GM10266 (cell line): ENCODE data around the gene ZNF438.

Experiments used
- DNase-seq: peaks from one replicate; pipeline ENCODE4 v3.0.0; 2012; ENCODE audit errors: extremely low spot score
- TF ChIP-seq, protein P1 (sequence below): IDR thresholded peaks from 2 replicates; pipeline ENCODE4 v1.5.1; 2012; ENCODE audit warnings: mild to moderate bottlenecking, low read depth; ENCODE audit not compliant: control insufficient read depth, insufficient read depth; ENCODE audit errors: missing control alignments

ZNF438 gene

DNA sequence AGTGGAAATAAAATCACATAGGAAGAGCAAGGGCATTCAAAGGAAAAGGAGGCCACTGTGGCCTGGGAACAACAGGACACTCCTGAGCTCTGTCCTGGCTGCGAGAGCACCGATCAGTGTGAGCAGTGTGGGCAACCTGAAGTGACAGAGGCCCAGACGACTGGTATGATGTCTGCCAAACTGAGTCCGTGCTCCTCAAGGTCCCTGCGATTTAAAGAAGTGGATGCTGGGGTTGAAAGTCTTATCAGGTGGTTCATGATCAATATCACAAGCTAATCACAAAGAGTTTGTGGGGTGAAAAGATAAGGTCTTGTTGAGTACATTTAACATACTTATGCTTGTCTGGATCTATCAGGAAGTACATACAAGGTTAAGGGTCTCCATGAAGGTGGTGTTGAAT is 176.5 kb downstream of the ZNF438 start:
- TF ChIP-seq, protein P1, sequence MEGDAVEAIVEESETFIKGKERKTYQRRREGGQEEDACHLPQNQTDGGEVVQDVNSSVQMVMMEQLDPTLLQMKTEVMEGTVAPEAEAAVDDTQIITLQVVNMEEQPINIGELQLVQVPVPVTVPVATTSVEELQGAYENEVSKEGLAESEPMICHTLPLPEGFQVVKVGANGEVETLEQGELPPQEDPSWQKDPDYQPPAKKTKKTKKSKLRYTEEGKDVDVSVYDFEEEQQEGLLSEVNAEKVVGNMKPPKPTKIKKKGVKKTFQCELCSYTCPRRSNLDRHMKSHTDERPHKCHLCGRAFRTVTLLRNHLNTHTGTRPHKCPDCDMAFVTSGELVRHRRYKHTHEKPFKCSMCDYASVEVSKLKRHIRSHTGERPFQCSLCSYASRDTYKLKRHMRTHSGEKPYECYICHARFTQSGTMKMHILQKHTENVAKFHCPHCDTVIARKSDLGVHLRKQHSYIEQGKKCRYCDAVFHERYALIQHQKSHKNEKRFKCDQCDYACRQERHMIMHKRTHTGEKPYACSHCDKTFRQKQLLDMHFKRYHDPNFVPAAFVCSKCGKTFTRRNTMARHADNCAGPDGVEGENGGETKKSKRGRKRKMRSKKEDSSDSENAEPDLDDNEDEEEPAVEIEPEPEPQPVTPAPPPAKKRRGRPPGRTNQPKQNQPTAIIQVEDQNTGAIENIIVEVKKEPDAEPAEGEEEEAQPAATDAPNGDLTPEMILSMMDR: no peak
- no peak for DNase-seq

DNA sequence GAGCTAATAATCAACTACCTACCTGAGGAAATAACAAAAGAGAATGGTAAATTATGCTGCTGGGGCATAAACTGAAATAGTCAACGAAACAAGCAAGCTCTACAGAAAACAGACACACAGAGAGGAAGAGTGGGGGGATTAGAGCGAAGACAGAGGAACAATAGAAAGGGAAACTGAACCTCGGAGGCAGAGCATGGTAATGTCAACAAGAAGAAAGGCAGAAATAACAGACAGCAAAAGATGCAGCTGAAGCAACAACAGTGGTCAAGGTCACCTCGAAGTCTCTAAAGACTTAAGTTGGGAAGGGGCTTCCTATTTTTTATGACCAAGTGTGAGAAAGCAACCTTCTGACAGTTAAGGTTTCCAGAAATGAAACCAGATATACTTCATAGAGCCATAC is 177.0 kb downstream of the ZNF438 start:
- no peak for DNase-seq
- TF ChIP-seq, protein P1: no peak

DNA sequence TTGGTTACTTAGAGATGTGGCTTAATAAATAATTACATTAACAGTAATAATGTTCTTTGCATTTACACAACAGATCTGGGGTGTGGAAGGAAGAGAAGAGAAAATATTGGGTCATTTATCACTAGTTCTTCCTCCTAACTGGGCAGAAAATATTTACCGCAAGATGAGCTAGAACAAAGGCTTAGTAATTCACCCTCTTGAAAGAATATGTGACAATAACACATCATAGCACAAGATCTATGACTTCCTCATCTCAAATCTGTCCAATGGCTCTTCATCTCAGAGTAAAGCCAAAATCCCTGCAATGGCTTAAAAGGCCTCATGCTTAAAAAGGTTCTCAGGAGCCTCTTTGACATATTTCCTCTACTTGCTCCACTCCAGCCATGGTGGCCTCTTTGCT is 178.6 kb downstream of the ZNF438 start:
- no peak for DNase-seq
- TF ChIP-seq, protein P1: no peak

DNA sequence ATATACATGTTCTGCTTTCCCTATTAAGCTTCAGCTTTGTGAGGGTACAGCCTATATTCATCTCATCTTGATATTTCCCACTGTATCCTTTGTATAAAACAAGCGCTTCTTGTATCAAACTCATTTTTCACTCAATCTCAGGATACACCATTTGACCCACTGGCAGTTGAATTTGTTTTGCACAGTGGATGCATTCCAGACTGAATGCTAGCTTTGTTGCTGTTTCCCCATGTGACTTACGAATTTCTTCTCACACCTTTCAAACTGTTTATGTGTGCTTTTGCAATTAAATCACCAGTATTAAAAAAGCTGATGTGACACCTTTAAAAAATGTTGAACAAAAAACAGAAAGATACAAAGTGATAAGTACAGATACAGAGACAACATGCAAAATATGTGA is 180.9 kb downstream of the ZNF438 start:
- DNase-seq: no peak
- TF ChIP-seq, protein P1: no peak

DNA sequence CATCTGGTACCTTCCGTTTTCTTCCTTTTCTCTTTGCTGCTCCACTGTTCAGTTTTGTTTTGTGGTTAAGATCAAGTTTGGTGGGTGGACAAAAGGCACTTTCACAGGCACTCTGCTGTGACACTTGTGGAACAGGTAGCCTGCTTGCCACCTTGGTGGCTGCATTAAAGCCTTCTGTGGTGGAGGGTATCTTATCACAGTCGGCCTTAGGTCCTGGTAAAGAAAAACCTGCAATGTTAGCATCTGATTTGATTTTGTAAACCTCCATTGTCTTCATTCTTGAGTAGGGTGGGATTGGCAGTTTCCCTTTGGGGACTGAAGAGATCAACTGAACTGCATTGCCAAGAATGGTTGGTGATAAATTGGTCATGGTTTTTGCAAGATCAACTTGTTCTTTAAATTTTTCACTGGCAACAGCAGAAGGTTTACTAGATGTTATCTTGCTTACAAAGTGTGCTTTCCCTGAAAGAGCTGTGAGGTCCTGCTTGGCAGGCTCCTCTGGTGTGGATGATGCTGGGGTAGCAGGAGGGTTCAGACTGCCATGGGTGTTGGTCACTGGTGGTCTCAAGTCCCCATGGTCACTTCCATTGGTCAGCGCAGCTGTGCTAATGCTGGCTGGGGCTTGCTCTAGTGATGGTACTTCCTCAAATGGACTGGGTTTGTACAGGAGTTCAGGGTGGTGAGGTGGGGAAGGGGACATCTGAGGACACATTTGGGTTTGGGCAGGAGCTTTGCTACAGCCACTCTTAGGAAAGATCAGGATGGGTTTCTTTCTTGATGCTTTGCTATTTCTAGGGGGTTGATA is 182.2 kb downstream of the ZNF438 start:
- DNase-seq: no peak
- TF ChIP-seq, protein P1: no peak

DNA sequence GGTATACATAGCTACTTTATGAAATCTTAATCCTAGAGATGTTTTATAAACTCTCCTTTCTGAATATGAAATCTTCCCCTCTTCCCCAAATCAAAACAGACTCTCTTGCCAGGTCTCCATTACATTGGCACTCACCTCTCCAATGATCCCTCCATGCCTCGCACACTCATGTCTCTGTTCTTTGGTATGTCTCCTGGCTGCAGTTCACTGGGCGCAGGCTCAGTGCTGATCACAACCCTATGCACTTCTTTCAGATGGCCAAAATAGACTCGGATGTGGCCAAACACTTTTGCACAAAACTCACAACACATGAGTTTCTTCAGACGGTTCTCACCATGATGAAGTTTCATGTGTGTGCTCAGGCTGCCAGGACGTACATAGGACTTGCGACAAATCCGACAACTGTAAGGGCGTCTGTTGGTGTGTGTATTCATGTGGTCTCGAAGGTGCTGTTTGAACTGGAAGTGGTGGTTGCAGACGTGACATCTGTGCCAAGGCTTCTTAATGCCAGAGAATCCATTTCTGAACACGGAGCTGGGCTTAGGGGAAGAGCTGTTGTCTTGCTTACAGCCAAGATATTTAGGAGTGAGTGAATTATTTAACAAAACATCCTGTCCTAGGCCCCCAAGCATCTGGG is 183.2 kb downstream of the ZNF438 start:
- TF ChIP-seq, protein P1: no peak
- DNase-seq: no peak

DNA sequence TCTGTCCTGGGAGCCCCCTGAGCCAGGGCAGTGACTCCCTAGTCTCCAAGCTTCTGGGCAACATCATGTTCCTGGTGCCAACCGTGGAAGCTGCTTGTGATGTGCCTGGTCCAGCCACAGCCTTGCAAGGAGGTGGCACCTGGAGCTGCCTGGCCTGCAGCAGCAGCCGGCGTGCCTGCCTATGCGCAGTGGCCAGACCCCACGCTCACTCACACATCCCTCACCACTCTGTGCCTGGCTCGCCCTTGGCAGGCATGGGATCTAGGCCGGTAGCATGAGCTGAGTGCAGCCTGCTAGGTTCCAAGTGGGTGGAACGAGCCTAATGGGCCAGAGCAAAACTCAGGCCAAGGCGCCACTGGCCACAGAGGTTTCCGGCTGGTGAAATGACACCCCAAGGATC is 184.0 kb downstream of the ZNF438 start:
- DNase-seq: no peak
- TF ChIP-seq, protein P1: no peak
